ENCODE measurements around the gene ZC3H10.
A peak's percentile ranks its signal among the peaks of the same experiment; 100 is the strongest.

GRCh38 chr12:56084958-56085543 is 33.0 kb upstream of the ZC3H10 start:
- peak; percentile 73 for TF ChIP-seq CTCF (conservative IDR thresholded peaks at IDR 0.05; ENCODE audit: low read length)
- TF ChIP-seq EZH2phosphoT487 (IDR thresholded peaks at IDR 0.05; ENCODE audit: borderline replicate concordance, low read depth, low read length) = no peak

All from OCI-LY7 (cell line).